IMR-90 (cell line): Measurements from ENCODE around the gene SNTG2. TPM values are rescaled to one million over a fixed set of nuclear protein-coding genes. Genes with fewer than 3 reads are reported as not detected.

Experiments used
- ATAC-seq: fragments of 200-7000 bp; cut with Tn5 transposase; 2 replicates; pipeline ENCODE4 v1.9.1; 2020; ENCODE audit warnings: low read depth, mild to moderate bottlenecking, moderate library complexity
- BruUV-seq: library from RNA; stranded (reverse); fragments of 400-500 nt; replicated peaks from 2 replicates; lab custom pipeline; 2021; lab: Mats Ljungman, UMichigan
- CTCF ChIA-PET: fragments of 300-600 bp; formaldehyde crosslinking; extraction: SDS; loops from one replicate; lab custom pipeline; 2021; ENCODE audit warnings: antibody characterized with exemption; lab: Yijun Ruan, JAX
- POLR2A ChIA-PET: fragments of 300-600 bp; sonication (Branson Sonifier 250); formaldehyde crosslinking; loops from one replicate; lab custom pipeline; 2022; ENCODE audit warnings: antibody characterized with exemption; ENCODE audit not compliant: unreplicated experiment; lab: Charles Lee
- DNase-seq: peaks from one replicate; pipeline ENCODE4 v3.0.0; 2013
- H2AFZ ChIP-seq: replicated peaks from 2 replicates; pipeline ENCODE3; 2013; ENCODE audit warnings: low read length, mild to moderate bottlenecking; ENCODE audit not compliant: poor library complexity
- H2AK5ac ChIP-seq: 2 replicates; pipeline ENCODE4 v1.6.1; 2013; ENCODE audit warnings: low read depth, low read length, inconsistent platforms
- H2AK9ac ChIP-seq: replicated peaks from 2 replicates; pipeline ENCODE3; 2013; ENCODE audit warnings: mild to moderate bottlenecking, low read depth, low read length, moderate library complexity; ENCODE audit not compliant: poor library complexity
- H2BK120ac ChIP-seq: 2 replicates; pipeline ENCODE4 v1.6.1; 2013; ENCODE audit warnings: low read depth, low read length, inconsistent platforms
- H2BK15ac ChIP-seq: 3 replicates; pipeline ENCODE4 v1.6.1; 2013; ENCODE audit warnings: low read depth, low read length, inconsistent platforms
- H2BK20ac ChIP-seq: 2 replicates; pipeline ENCODE4 v1.6.1; 2013; ENCODE audit warnings: low read depth, mild to moderate bottlenecking, inconsistent platforms, low read length, moderate library complexity
- H2BK5ac ChIP-seq: 2 replicates; pipeline ENCODE4 v1.6.1; 2013; ENCODE audit warnings: mild to moderate bottlenecking, low read depth, low read length, inconsistent platforms; ENCODE audit not compliant: poor library complexity, severe bottlenecking
- H3K14ac ChIP-seq: replicated peaks from 2 replicates; pipeline ENCODE4 v1.6.1; 2013; ENCODE audit warnings: low read depth, low read length, inconsistent platforms
- H3K18ac ChIP-seq: 2 replicates; pipeline ENCODE4 v1.6.1; 2013; ENCODE audit warnings: low read depth, low read length, control low read depth
- H3K23ac ChIP-seq: 2 replicates; pipeline ENCODE4 v1.6.1; 2013; ENCODE audit warnings: low read depth, low read length, inconsistent platforms
- H3K27ac ChIP-seq: 2 replicates; pipeline ENCODE4 v1.5.1; 2013; ENCODE audit warnings: mild to moderate bottlenecking, control low read depth, low read length; ENCODE audit not compliant: insufficient read depth
- H3K27me3 ChIP-seq: 2 replicates; pipeline ENCODE4 v1.6.1; 2013; ENCODE audit warnings: low read length; ENCODE audit not compliant: control insufficient read depth, insufficient read depth
- H3K36me3 ChIP-seq: 2 replicates; pipeline ENCODE4 v1.6.1; 2013; ENCODE audit warnings: low read length, mixed read lengths; ENCODE audit not compliant: control insufficient read depth, insufficient read depth
- H3K4ac ChIP-seq: 2 replicates; pipeline ENCODE4 v1.6.1; 2013; ENCODE audit warnings: low read depth, low read length, inconsistent platforms
- H3K4me1 ChIP-seq: 2 replicates; pipeline ENCODE4 v1.6.1; 2013; ENCODE audit warnings: low read length, mixed read lengths; ENCODE audit not compliant: control insufficient read depth, insufficient read depth
- H3K4me2 ChIP-seq: 2 replicates; pipeline ENCODE4 v1.6.1; 2013; ENCODE audit warnings: low read depth, mild to moderate bottlenecking, control low read depth, low read length, moderate library complexity
- H3K4me3 ChIP-seq: 2 replicates; pipeline ENCODE4 v1.5.1; 2013; ENCODE audit warnings: low read depth, mild to moderate bottlenecking, control low read depth, low read length, moderate library complexity; ENCODE audit not compliant: insufficient read depth
- H3K56ac ChIP-seq: 2 replicates; pipeline ENCODE4 v1.6.1; 2013; ENCODE audit warnings: low read length, inconsistent platforms; ENCODE audit not compliant: insufficient read depth; ENCODE audit errors: extremely low read depth
- H3K79me1 ChIP-seq, 2 experiments: 2 replicates each; pipeline ENCODE4 v1.6.1; 2013; ENCODE audit warnings: low read length in 2 of 2, inconsistent platforms in 1 of 2, low read depth in 1 of 2
- H3K9ac ChIP-seq: 2 replicates; pipeline ENCODE4 v1.6.1; 2013; ENCODE audit warnings: low read depth, low read length, control low read depth
- H3K9me1 ChIP-seq: 2 replicates; pipeline ENCODE4 v1.6.1; 2013; ENCODE audit warnings: low read length, inconsistent platforms; ENCODE audit not compliant: insufficient read depth
- H3K9me3 ChIP-seq: 2 replicates; pipeline ENCODE4 v1.6.1; 2013; ENCODE audit warnings: low read length; ENCODE audit not compliant: control insufficient read depth, insufficient read depth
- H4K20me1 ChIP-seq: 2 replicates; pipeline ENCODE4 v1.6.1; 2013; ENCODE audit warnings: low read length, inconsistent platforms; ENCODE audit not compliant: insufficient read depth
- H4K5ac ChIP-seq: 2 replicates; pipeline ENCODE4 v1.6.1; 2013; ENCODE audit warnings: mild to moderate bottlenecking, low read depth, low read length, control low read depth
- H4K8ac ChIP-seq, 2 experiments: 2 replicates each; pipeline ENCODE4 v1.6.1; 2013; ENCODE audit warnings: low read depth in 2 of 2, low read length in 2 of 2, control low read depth in 1 of 2, inconsistent platforms in 1 of 2
- H4K91ac ChIP-seq: 2 replicates; pipeline ENCODE4 v1.6.1; 2013; ENCODE audit warnings: low read depth, low read length, inconsistent platforms; ENCODE audit not compliant: insufficient read depth
- BHLHE40 ChIP-seq: fragments of 150-350 bp; IDR thresholded peaks from 2 replicates; pipeline ENCODE4 v1.6.1; 2016; ENCODE audit warnings: mild to moderate bottlenecking, low read depth, low read length
- CEBPB ChIP-seq: IDR thresholded peaks from 2 replicates; pipeline ENCODE4 v1.6.1; 2012; ENCODE audit warnings: low read depth, low read length, improper control_type of control experiment
- CHD1 ChIP-seq: IDR thresholded peaks from 2 replicates; pipeline ENCODE4 v1.6.1; 2012; ENCODE audit warnings: low read depth, low read length, improper control_type of control experiment
- CTCF ChIP-seq: conservative IDR thresholded peaks from 2 replicates; pipeline ENCODE4 v1.5.1; 2012; ENCODE audit warnings: mild to moderate bottlenecking, low read depth, low read length, improper control_type of control experiment
- ELK1 ChIP-seq: fragments of 150-350 bp; IDR thresholded peaks from 2 replicates; pipeline ENCODE4 v1.6.1; 2016; ENCODE audit warnings: low read depth, mild to moderate bottlenecking, low read length, moderate library complexity, borderline replicate concordance
- FOS ChIP-seq: fragments of 150-350 bp; IDR thresholded peaks from 2 replicates; pipeline ENCODE4 v1.6.1; 2016; ENCODE audit warnings: low read depth, low read length
- MAFK ChIP-seq: IDR thresholded peaks from 2 replicates; pipeline ENCODE4 v1.6.1; 2012; ENCODE audit warnings: low read depth, low read length, improper control_type of control experiment
- MXI1 ChIP-seq: IDR thresholded peaks from 2 replicates; pipeline ENCODE4 v1.6.1; 2012; ENCODE audit warnings: low read depth, mild to moderate bottlenecking, low read length, moderate library complexity, borderline replicate concordance
- NFE2L2 ChIP-seq: fragments of 150-350 bp; IDR thresholded peaks from 2 replicates; pipeline ENCODE4 v1.6.1; 2016; ENCODE audit warnings: low read depth, mild to moderate bottlenecking, low read length
- SMC3 ChIP-seq: fragments of 150-350 bp; IDR thresholded peaks from 2 replicates; pipeline ENCODE4 v1.6.1; 2016; ENCODE audit warnings: low read depth, mild to moderate bottlenecking, antibody characterized with exemption, low read length, moderate library complexity
- WGBS, 2 experiments: methylation state at CpG; one replicate each; pipeline versions ENCODE4 v1.1.5 to v1.1.7; 2013; ENCODE audit warnings: missing lambda C conversion rate in 2 of 2; ENCODE audit not compliant: insufficient read length in 1 of 2; ENCODE audit errors: extremely low coverage in 2 of 2; 5-methylcytosine and 5-hydroxymethylcytosine counted together
- dilution Hi-C: fragments of 300-500 bp; cut with HindIII; formaldehyde crosslinking; loops from one replicate; pipeline ENCODE4 v1.14.3; 2018; ENCODE audit warnings: low sequenced_read_pairs; ENCODE audit not compliant: unreplicated experiment
- in situ Hi-C: fragments of 300-500 bp; cut with MboI; formaldehyde crosslinking; loops from 3 replicates; pipeline ENCODE4 v1.14.3; 2019; ENCODE audit warnings: low sequenced_read_pairs, inconsistent platforms, mixed read lengths
- intact Hi-C: fragments of 100-400 bp; cut with micrococcal nuclease; formaldehyde crosslinking; loops from 2 replicates; pipeline ENCODE4 v1.10.0; 2022
- polyA plus RNA-seq, 3 experiments: library from polyadenylated mRNA; depleted of rRNA; stranded (reverse); fragments of >200 nt; gene quantifications; 2 replicates each; pipeline ENCODE4 v1.2.3, GENCODE V29; 2012; ENCODE audit warnings: low replicate concordance in 1 of 3
- total RNA-seq: library from RNA; depleted of rRNA; stranded (reverse); fragments of >200 nt; gene quantifications from 2 replicates; pipeline ENCODE4 v1.2.3, GENCODE V29; 2012

Gene SNTG2
- total and polyA plus RNA-seq, 2 of the 4 experiments (the other 2 are of a cell fraction) = under 0.01 to 0.17 TPM

- Histone ChIP-seq H3K23ac (no peak overlapping the region), H2AK9ac (no peak overlapping the region), H2AK5ac (no peak overlapping the region), H3K27ac (no peak overlapping the region), H2BK120ac (no peak overlapping the region), H4K8ac (no peak overlapping the region), H4K5ac (no peak overlapping the region), H3K27me3 (no peaks in the 10 kb centered on the region), H3K36me3 (no peaks in the 10 kb centered on the region), H3K9me1 (no peaks in the 10 kb centered on the region), H3K4me3 (no peak overlapping the region), H3K14ac (no peak overlapping the region), H3K9ac (no peak overlapping the region), H2AFZ (no peak overlapping the region), H3K9me3 (peaks cover 9% of the 10 kb centered on the region), H2BK20ac (no peak overlapping the region), H3K4me1 (no peaks in the 10 kb centered on the region), H2BK5ac (no peak overlapping the region), H4K91ac (no peak overlapping the region), H2BK15ac (no peak overlapping the region), H3K56ac (no peak overlapping the region), H3K4me2 (no peak overlapping the region), H3K18ac (no peak overlapping the region), H4K20me1 (no peaks in the 10 kb centered on the region), H3K79me1 (no peaks in the 10 kb centered on the region), H3K4ac (no peak overlapping the region)
- TF ChIP-seq NFE2L2 = no peak
- TF ChIP-seq CHD1 = no peak
- TF ChIP-seq ELK1 = no peak
- no peak for TF ChIP-seq FOS
- no peak for TF ChIP-seq MAFK
- no peak for TF ChIP-seq BHLHE40
- TF ChIP-seq CTCF = no peak
- TF ChIP-seq SMC3 = no peak
- no peak for TF ChIP-seq CEBPB
- no peak for TF ChIP-seq MXI1
- intact Hi-C loops = no loop called here
- dilution Hi-C loops = no loop called here
- in situ Hi-C loops = no loop called here
- no TSS peak for BruUV-seq
- no CpG with 5 or more reads among the region's 5 CpGs for WGBS, 2 experiments
- ChIA-PET POLR2A (no interaction called here), CTCF (no interaction called here)
- DNase-seq (no peak), ATAC-seq (no peak)
Observed at GRCh38 chr2:1192121-1192520, 241.5 kb downstream of the SNTG2 start.
